Thyroid gland (tissue), 4 donors: ENCODE data around the gene ITGAE.

ENCODE experiments used
- POLR2A ChIP-seq, 2 donors: fragments of 450-650 bp; IDR thresholded peaks; one replicate each; pipeline ENCODE4 v1.6.1; 2017; ENCODE audit warnings: antibody characterized with exemption in 2 of 2, mild to moderate bottlenecking in 2 of 2, moderate library complexity in 1 of 2
- TF ChIP-seq, protein P1 (sequence below), 6 experiments: fragments of 200-600 bp in 3 of 6; fragments of 450-650 bp in 3 of 6; sonication (generic) in 3 of 6; IDR thresholded peaks; one replicate each; pipeline ENCODE4 v1.5.1; 2016 to 2019; ENCODE audit warnings: antibody characterized with exemption in 6 of 6, mild to moderate bottlenecking in 2 of 6, inconsistent platforms in 1 of 6, moderate library complexity in 1 of 6

- TF ChIP-seq, protein P1, sequence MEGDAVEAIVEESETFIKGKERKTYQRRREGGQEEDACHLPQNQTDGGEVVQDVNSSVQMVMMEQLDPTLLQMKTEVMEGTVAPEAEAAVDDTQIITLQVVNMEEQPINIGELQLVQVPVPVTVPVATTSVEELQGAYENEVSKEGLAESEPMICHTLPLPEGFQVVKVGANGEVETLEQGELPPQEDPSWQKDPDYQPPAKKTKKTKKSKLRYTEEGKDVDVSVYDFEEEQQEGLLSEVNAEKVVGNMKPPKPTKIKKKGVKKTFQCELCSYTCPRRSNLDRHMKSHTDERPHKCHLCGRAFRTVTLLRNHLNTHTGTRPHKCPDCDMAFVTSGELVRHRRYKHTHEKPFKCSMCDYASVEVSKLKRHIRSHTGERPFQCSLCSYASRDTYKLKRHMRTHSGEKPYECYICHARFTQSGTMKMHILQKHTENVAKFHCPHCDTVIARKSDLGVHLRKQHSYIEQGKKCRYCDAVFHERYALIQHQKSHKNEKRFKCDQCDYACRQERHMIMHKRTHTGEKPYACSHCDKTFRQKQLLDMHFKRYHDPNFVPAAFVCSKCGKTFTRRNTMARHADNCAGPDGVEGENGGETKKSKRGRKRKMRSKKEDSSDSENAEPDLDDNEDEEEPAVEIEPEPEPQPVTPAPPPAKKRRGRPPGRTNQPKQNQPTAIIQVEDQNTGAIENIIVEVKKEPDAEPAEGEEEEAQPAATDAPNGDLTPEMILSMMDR (IDR thresholded peaks at IDR 0.05) = no peak
- TF ChIP-seq POLR2A (IDR thresholded peaks at IDR 0.05) = no peak
Measured at GRCh38 chr17:3821101-3821500, 20.1 kb upstream of the ITGAE start.
